HG02759 (cell line): ENCODE results near the gene NME7.
A peak's percentile ranks its signal among the peaks of the same experiment; 100 is the strongest.

ENCODE experiments used
- ATAC-seq: cut with Tn5 transposase; IDR thresholded peaks from one replicate; pipeline ENCODE4 v1.9.1; 2021; ENCODE audit warnings: mild to moderate bottlenecking, moderate library complexity; ENCODE audit not compliant: unreplicated experiment

Gene NME7

DNA sequence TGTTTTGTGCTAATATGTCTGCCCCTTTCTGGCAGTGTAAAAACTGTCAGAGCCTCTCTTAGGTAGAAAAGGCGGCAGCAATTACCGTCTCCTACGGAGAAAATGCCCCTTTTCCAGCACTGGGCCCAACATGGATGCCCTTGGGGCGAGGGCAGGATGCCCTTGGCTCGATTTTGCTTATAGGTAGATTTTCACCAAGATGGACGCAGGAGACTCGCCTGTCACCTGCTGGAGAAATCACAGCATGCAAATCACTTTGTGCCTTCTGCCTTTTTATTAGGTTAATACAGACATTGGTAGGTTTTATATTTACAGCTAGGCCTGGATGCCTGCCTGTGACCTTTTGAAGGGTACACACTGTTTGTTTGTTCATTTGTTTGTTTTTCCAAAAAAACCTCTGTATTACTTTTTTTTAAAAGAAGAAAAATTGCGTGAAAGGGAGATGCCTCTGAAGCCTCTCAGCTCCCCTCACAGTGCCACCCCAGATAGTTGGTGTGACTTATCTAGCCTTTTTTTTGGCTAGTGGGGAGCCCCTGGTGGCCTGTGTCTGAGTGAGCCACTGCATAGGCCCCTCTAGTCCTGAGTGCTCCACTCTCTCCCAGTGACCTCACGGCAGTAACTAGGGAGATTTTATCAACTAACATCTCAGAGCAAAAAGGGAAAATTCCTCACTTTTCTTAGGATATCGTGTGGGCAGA is 258.6 kb downstream of the NME7 start:
- no peak for ATAC-seq

DNA sequence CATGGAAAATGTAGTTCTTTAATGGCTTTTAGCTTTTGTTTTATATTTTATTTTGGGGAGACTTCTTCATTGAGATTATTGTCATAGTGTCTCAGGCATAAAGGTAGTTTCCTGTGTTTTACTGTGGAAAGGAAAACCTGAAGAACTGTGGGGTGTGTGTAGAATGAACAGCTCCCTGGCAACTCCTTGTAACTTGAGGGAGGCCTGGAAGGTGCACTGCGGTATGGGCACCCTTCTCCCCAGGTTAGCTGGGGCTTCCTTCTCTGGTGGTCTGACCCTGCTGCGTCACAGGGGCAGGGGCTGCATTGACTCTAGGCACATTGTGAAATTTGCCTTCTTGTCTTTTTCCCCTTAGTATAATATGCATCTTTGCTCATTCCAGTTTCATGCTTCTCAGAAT is 259.4 kb downstream of the NME7 start:
- ATAC-seq: no peak

DNA sequence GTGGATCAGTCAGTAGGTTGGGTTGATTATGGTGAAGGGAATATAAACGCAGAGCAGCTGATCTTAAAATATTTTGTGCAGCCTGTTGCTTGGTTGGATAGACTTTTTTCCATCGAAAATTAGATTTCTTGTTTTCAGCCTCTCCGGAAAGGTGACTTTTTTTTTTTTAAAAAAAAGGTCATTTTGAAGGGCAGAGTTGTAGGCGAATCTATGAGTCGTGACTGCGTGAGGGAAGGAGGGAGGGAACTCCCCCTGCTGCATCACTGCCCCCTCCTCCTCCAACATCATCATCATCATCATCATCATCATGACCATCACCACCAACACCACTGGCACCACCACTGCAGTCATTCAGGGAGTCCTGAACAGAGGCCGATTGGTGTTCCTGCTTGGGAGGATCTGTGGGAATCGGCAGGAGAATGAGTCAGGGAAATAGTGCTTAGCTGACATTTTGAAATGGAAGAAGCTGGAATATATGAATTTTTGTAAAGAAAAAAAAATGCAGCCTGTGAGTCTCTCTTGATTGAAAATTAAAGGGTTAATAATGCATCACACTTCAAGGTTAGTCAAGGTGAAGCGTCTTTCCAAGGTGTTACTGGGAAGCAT is 259.9 kb downstream of the NME7 start:
- ATAC-seq: no peak

DNA sequence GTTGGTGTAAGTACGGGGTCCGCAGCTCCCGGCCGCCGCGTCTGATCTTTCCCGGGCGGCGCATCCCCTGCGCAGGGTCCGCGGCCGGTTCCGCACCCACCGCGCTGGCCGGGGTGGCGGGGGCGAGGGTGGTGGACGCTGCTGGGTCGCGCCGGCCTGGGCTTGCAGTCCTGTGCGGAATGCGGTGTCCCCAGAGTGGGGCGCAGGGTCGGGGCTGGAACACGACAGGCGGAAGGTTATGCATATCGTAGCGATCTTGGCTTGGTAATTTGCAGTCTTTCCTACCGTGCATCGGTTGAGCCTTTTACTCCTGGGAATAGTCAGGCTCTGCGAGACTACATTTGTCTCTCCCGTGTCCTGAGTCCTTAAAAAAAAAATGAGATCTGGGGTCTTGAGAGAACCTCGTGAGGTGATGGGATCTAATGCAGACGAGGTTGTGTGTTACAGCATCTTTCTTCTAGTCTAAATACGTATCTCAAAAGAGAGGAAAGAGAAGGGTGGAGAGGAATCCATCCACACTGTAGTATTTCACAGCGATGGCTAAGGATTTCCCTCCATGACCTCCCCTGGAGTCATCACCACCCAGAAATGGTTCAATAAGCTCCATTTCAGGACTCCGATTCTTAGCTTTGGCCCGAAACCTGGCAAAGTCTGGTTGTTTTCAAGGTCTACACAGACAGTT is 260.5 kb downstream of the NME7 start:
- no peak for ATAC-seq

DNA sequence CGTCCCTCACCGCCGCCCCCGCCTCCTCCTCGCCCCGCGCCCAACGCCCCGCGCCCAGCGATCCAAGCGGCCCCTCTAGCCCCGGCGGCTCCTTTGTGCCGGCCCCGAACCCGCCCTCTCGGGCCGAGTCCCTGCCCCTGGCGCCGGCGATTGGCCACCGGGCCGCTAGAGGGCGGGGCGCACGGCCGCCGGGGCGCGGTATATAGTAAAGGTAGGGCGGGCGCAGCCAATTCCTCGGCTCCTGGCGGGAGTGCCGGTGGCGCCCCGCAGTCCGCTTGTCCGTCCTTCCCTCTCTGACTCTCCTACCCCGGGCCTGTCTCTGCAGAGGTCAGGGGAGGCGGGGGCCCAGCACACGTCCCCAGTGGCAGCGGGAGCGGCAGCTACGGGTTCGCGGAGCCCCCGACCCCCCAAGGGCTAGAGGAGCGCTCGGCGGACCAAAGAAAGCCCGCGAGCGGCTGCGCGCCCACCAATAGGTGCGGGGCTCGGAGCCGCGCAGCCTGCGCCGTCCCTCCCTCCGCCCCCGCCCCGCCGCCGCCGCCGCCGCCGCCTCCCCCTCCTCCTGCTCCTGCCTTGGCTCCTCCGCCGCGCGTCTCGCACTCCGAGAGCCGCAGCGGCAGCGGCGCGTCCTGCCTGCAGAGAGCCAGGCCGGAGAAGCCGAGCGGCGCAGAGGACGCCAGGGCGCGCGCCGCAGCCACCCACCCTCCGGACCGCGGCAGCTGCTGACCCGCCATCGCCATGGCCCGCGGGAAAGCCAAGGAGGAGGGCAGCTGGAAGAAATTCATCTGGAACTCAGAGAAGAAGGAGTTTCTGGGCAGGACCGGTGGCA is 261.3 kb downstream of the NME7 start, which contains the start of gene ATP1B1:
Gene ATP1B1, plus strand, starts transcription at position 596 of the 826 bp plus-strand sequence. Its CDS starts 140 bp downstream, at position 736.
- ATAC-seq: peak; percentile 84

DNA sequence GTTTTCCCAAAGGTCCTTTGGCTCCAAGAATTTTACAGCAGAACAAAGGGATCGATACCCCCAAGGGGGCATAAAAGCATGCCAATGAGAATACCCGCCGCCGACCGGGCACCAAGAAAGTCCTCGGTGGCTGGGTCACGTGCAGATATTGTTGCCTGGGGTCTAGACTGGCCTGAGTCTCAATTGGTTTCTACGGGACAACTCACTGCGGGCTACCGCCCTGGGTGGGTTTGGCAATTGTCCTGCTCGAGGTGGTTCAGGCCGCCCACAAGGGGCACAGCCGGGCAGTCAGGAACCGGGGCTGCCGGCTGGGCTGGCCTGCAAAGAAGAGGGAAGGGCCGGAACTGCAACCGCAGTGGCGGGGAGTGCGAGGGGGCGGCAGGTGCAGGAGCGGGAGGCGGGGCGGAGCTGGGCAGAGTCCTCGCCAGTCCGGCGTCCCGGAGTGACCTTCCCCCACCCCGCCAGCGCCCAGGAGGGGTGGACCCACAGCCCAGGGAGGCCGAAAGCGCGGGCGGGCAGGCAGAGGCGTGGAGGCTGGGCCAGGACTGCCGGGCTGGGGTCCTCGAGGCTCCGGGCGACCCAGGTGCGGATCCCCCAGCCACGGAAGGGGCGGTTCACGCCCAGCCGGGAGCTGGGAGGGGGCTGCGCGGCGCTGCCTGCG is 262.0 kb downstream of the NME7 start:
- peak; percentile 44 for ATAC-seq

DNA sequence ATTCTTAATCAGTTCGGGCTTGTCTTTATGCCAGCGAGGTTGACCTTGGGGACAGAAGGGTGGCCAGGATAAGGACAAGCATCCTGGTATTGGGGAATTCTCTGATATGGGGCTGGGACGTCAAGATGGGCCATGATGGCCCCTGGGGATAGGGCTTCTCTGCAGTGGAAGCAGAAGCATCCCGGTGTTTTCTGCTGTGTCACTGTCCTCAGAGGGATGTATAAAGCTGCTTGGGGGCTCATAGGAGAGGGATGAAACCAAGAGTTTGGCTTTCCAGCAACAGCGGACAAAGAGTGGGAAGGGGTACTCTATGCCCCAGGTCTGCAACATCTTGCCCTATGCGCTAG is 262.5 kb downstream of the NME7 start:
- ATAC-seq: no peak

DNA sequence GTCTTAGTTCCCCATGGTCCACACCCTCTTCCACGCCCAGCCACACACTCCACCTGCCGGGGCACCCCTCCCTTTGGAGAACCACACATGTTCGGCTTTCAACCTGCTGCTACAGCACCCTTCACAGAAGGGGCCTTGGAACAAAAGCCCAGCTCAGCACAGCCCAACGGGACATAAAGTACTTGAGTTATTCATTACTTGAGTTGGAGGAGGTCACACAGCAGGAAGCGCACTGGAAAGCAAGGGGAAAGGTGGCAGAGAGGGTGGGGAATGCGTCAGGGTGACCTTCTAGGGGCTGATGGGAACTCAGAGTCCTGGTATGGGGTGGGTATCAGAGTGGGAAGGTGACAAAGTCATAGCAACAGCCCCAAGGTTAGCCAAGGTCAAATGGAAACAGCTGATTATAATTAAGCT is 264.1 kb downstream of the NME7 start:
- ATAC-seq: no peak

DNA sequence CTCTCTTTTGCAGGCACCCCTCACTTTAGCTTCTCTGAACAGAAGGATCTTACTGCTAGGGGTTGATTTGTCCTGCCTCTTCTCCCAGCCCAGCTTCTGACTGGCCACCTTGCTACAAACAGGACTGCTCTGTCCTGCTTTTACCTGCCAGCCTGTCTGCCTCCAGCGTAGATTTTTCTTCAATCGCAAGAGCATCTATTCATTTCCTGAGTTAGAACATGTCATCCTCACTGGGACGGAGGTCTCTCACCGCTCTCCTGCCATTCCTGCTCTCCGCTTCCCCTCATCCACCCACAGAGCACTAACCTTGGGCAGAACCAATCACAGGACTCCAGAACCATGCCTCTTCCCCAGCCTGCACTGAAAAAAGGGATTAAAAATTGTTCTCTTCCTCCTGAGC is 264.6 kb downstream of the NME7 start:
- ATAC-seq: no peak

DNA sequence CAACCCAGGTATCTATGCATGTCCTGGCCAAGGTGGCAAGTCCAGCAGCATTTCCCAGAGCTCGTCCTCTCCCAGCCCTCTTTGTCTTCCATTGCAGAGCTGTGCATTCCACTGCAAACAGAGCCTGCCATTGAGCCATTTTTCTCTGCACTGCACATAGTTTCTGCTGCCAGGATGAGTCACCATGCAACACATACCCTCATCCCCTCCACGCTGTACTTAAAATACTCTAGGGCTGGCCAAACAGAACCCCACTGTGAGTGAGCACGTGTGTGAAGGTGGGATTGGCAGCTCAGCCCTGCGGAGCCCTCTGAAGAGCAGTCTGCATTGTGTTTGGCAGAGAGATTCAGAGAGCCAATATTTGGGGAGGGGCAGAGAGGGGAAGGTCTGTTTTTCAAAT is 265.0 kb downstream of the NME7 start:
- no peak for ATAC-seq

DNA sequence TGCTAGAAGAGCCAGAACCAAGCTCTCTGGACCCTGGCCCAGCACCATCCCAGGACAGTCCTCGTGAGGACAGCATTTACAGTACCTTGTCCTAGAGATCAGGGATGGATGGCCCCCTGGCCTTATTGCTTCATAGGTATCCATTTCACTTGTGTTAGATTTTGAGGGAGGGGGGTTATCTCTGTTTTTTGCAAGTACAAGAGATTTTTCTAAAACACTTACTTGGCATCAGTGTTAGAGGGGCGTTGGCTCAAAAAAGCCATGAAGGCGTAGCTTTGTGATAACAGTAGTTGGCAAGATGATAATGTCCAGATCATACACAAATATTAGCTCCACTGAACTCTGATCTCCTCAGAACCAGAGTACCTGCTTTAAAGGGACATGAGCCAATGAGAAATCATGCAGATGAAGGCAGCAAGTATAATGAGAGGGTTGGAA is 266.9 kb downstream of the NME7 start:
- no peak for ATAC-seq

DNA sequence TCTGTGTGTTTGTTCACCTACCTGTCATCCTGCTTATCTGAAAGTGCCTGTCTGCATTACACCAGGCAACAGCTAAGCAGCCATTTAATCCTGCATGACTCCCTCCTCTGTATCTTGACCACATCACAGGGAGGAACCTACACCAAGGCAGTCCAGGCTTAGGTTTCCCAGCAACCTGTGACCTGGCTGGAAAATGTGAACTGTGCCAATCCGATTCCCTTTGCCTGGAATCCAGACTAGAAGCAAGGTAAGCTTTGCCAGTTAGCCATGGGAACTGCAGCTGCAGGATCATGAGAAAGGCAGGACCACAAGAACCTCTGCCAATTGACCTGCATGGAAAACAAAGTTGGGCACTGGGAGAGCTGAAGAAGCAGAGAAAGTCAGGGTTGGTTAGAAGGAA is 267.4 kb downstream of the NME7 start:
- ATAC-seq: no peak

DNA sequence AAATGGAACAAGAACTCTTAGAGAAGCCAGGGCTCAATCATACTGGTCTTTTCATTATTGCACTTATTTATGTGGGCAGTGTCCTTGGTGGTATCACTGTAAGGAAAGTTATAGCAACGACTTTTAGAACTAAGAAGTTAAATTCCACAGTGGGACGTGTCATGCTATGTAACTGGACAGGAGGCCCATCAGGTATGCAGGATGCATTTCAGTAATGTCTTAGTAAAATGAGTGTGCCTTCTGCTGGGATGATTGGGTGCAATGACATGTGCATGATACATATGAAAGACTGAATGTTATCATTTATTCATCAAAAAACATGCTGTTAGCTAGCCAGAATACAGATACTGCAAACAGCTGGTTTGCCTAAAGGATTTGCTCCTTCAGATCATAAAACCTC is 268.0 kb downstream of the NME7 start:
- no peak for ATAC-seq

DNA sequence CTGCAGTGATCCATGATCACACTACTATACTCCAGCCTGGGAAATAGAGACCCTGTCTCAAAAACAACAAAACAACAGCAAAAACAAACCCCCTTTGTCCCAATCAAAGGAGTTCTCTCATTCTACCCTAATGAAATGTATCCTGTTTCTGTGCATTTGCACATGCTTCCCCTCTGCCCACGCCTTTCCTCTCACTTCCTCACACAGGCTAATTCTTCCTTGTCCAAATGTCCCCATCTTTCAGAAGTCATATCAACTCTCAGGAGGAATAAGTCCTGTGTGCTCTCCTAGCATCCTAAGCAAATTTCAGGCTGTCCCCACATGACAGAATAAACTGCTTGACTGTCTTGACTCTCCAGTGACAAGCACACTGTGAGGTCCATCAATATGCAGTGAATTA is 269.2 kb downstream of the NME7 start:
- ATAC-seq: no peak

DNA sequence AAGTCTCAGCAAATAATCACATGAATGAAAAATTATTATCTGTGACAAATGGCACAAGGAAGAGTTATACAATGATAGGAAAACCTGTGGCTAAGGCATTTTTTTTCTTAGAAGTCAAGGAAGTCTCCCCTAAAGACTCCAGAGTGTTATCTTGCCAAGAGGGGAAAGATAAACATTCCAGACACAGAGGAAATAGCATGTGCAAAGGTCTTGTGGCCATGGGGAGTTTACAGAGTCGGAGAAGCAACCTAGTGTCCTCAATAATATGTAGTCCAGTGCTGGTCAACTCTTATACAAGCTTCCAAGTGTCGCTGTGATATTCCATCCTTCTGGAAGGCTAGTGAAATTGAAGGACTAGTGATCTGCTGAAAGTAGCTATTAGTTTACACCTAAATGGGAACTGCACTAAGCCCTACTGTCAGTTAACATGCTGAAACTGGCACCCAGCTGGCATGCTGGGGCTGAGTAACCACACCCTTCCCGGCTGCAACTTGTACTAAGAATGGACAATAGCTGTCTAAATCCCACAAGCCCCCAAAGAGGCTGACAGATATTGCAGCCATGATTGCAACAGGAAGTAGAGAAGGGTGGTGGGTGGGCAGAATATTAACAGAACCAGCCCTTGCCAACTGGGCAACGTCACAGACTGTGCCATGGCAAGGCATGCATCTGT is 272.6 kb downstream of the NME7 start:
- no peak for ATAC-seq

DNA sequence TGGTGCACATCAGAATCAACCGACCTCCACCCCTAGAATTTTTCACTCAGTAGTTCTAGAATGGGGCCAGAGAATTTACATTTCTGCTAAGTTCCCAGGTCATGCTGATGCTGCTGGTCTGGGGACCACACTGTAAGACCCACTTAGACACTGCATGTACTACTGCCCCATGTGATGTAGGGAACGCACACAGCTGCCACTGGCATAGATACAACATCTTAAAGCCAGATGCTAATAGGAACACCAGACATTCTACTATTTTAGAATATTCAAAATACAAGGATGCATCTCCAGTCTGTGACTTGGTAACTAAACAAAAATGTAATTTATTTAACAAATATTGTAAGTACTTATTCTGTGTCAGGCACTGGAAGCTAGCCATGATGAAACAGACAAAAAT is 275.2 kb downstream of the NME7 start:
- ATAC-seq: no peak

DNA sequence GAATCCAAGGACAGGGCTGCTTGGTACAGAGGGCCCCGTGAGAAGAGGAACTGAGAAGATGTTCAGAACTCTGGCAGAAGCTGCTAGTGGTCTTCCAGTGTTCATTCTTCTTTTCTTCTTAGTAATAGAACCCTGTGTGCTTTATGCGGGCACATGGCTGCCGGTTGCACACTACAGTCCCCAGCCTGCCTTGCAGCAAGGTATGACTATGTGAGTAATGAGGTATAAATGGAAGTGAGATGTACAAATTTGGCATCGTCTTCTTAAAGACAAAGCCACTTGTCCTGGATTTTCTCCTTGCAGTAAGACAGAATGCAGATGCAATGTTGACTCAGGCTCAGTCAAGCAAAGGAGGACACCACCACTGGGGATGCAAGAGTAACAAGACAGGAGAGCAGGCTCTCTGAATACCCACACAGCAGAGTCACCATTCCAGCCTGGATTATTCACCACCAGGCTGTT is 276.1 kb downstream of the NME7 start:
- ATAC-seq: peak; percentile 78

DNA sequence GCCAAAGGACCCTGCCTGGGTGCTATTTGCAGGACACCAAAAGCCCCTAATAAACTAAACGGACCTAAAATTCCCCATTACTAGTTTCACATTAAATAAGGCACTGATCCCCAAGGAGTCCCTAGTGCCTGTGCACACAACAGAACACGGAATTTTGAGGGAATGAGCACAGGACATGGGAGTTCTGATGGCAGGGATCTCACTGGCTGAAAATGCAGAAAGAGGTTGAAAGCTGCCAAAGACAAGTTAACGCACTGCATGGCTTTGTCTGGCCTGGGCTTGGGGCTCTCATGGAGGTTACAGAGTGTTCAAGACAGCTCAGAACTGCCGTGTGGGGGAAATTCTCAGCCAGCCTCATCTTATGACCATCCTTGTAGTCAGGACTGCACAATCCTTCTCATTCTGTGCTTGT is 276.7 kb downstream of the NME7 start:
- ATAC-seq: peak; percentile 69

DNA sequence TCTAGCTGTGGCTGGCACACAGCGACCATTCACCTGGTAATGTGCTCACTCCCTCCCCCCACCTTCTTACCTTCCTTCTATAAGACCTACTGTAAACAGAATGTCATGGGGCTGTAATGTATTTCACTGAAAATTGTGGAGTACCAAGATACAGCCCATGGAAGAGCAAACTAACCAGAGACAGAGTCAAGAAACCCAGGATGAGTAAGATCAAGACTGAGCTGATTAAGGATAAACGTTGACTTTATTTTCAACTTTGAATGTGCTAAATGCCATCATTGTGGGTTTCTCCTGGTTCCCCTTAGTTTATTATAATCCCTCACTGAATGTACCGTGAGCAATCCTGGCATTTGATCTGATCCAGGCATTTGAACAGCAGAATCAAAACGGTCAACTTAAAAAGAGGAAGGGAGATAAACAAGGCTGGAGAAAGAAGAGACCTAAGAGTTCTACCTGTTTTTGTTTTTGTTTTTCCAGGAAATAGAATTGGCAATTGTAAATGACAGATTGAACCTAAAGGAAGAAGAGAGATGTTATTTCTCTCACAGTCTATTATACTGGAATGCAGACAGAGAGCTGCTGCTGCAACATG is 277.2 kb downstream of the NME7 start:
- ATAC-seq: no peak

DNA sequence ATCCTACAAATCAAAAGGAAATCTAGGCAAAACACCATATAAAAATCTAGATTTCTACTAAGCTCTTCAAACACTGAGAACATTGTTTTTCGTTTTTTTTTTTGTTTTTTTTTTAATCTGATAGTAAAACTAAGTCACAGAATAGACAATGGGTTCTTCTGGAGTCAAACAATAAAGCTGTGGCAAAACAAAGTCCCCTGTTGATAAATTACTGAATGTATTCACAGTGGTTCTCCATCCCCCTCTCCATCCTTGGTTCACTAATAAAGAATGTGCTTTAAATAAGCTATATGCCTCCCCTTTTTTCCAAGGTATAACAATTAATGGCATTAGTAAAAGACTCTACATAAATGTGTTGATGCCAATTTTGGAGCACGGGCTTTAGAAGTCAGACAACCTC is 277.8 kb downstream of the NME7 start:
- ATAC-seq: no peak
